Thyroid gland (tissue), 4 donors: ENCODE measurements around the gene BMP8A. TPM values are rescaled to one million over a fixed set of nuclear protein-coding genes. Genes with fewer than 3 reads are reported as not detected.

Experiments
- DNase-seq, 2 donors: peaks; one replicate each; pipeline ENCODE4 v3.0.0-alpha.2; 2019
- H3K27ac ChIP-seq, 3 donors: fragments of 200-600 bp; sonication (generic); 1 replicate in 2 of 3; 2 replicates in 1 of 3; pipeline ENCODE4 v1.5.1; 2016 to 2019; ENCODE audit warnings: mild to moderate bottlenecking in 1 of 3, moderate library complexity in 1 of 3
- H3K27me3 ChIP-seq: fragments of 200-600 bp; sonication (generic); one replicate; pipeline ENCODE4 v1.5.1; 2019
- H3K36me3 ChIP-seq, 2 donors: fragments of 200-600 bp; sonication (generic); one replicate each; pipeline ENCODE4 v1.5.1; 2016 to 2019
- H3K4me1 ChIP-seq, 2 donors: fragments of 200-600 bp; sonication (generic); one replicate each; pipeline ENCODE4 v1.5.1; 2017 to 2019
- H3K4me3 ChIP-seq, 3 donors: fragments of 200-600 bp; sonication (generic); replicated peaks in 1 of 3; 1 replicate in 2 of 3; 2 replicates in 1 of 3; pipeline ENCODE4 v1.5.1; 2016; ENCODE audit warnings: mild to moderate bottlenecking in 1 of 3
- H3K9me3 ChIP-seq: fragments of 200-600 bp; sonication (generic); one replicate; pipeline ENCODE4 v1.5.1; 2017
- CTCF ChIP-seq, 6 experiments: fragments of 200-600 bp in 3 of 6; fragments of 450-650 bp in 3 of 6; sonication (generic) in 3 of 6; IDR thresholded peaks; one replicate each; pipeline ENCODE4 v1.5.1; 2016 to 2019; ENCODE audit warnings: antibody characterized with exemption in 6 of 6, mild to moderate bottlenecking in 2 of 6, inconsistent platforms in 1 of 6, moderate library complexity in 1 of 6
- POLR2A ChIP-seq, 2 donors: fragments of 450-650 bp; IDR thresholded peaks; one replicate each; pipeline ENCODE4 v1.6.1; 2017; ENCODE audit warnings: antibody characterized with exemption in 2 of 2, mild to moderate bottlenecking in 2 of 2, moderate library complexity in 1 of 2
- WGBS, 2 donors: methylation state at CpG; one replicate each; pipeline ENCODE4 v1.1.5; 2017; 5-methylcytosine and 5-hydroxymethylcytosine counted together
- intact Hi-C: fragments of 100-400 bp; cut with DNase I; formaldehyde crosslinking; loops from one replicate; pipeline ENCODE4 v1.15.1; 2023
- total RNA-seq, 4 donors: library from RNA; depleted of rRNA; stranded (reverse); fragments of >200 nt; gene quantifications; one replicate each; pipeline ENCODE4 v1.2.3, GENCODE V29; 2016

Gene BMP8A
- total RNA-seq, 4 donors from 2014 or later, result 58.5 to 386 (median 270) TPM

- intact Hi-C loops, result no loop called here
- Histone ChIP-seq H3K27me3 (no peaks in the 10 kb centered on the region), H3K4me3 (no peak overlapping the region), H3K4me1 (peaks cover 0 to 4% of the 10 kb centered on the region in 2 donors), H3K36me3 (peaks cover 85 to 96% of the 10 kb centered on the region in 2 donors), H3K9me3 (no peaks in the 10 kb centered on the region), H3K27ac (no peak overlapping the region)
- TF ChIP-seq POLR2A (IDR thresholded peaks at IDR 0.05) (no peak), CTCF (IDR thresholded peaks at IDR 0.05) (no peak)
- WGBS, 2 donors, result 93 to 94% methylated on average over 3 of the region's 3 CpGs
- DNase-seq, result no peak
Observed at GRCh38 chr1:39567302-39567701, 75.9 kb downstream of the BMP8A start.

DNA sequence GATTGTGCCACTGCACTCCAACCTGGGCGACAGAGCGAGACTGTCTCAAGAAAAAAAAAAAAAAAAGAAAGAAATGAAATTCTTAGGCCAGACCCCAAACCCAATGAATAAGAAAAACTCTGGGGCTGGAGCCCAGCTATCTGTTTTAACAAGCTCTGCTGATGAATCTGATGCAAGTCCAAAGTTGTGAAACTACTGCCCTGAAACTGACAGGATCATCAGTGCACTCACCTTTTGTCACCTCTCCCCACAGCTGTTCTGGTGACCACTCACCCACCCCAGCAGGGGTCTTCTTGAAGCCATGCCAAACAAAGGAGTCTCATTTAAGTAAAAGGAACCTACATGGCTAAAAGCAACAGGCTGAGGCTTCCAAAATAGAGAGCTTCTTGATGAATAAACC is 76.8 kb downstream of the BMP8A start:
- intact Hi-C loops, result no loop called here
- 97 to 100% methylated on average over 2 of the region's 2 CpGs for WGBS, 2 donors

GRCh38 chr1:39569034-39569433 is 77.6 kb downstream of the BMP8A start:
- intact Hi-C loops, result no loop called here
- Histone ChIP-seq H3K27ac (no peak overlapping the region), H3K4me3 (no peak overlapping the region), H3K27me3 (no peaks in the 10 kb centered on the region), H3K4me1 (peaks cover 9 to 10% of the 10 kb centered on the region in 2 donors), H3K36me3 (peaks cover 72 to 79% of the 10 kb centered on the region in 2 donors), H3K9me3 (no peaks in the 10 kb centered on the region)
- TF ChIP-seq CTCF (IDR thresholded peaks at IDR 0.05) (no peak), POLR2A (IDR thresholded peaks at IDR 0.05) (no peak)
- WGBS, 2 donors, result 86 to 89% methylated on average over 4 of the region's 4 CpGs
- no peak for DNase-seq

More for the DNA sequence above, 76.8 kb downstream of the BMP8A start:
- peaks cover 2 to 5% of the 10 kb centered on the region in 2 donors for H3K4me1 ChIP-seq
- H3K27ac ChIP-seq, result no peak overlapping the region
- peaks cover 80 to 87% of the 10 kb centered on the region in 2 donors for H3K36me3 ChIP-seq
- DNase-seq, result no peak
- no peaks in the 10 kb centered on the region for H3K9me3 ChIP-seq
- TF ChIP-seq POLR2A (IDR thresholded peaks at IDR 0.05) (no peak), CTCF (IDR thresholded peaks at IDR 0.05) (no peak)
- no peaks in the 10 kb centered on the region for H3K27me3 ChIP-seq
- H3K4me3 ChIP-seq, result no peak overlapping the region

- peaks cover 56 to 63% of the 10 kb centered on the region in 2 donors for H3K36me3 ChIP-seq
Observed at GRCh38 chr1:39570477-39571177, 79.2 kb downstream of the BMP8A start.

More at GRCh38 chr1:39570477-39571177, 79.2 kb downstream of the BMP8A start:
- intact Hi-C loops, result no loop called here
- Histone ChIP-seq H3K9me3 (no peaks in the 10 kb centered on the region), H3K4me3 (no peak overlapping the region), H3K27me3 (no peaks in the 10 kb centered on the region), H3K4me1 (peaks cover 20 to 25% of the 10 kb centered on the region in 2 donors), H3K27ac (no peak overlapping the region)
- DNase-seq, result no peak
- TF ChIP-seq POLR2A (IDR thresholded peaks at IDR 0.05) (no peak), CTCF (IDR thresholded peaks at IDR 0.05) (no peak)
- 89 to 96% methylated on average over 3 to 11 of the region's 11 CpGs for WGBS, 2 donors
